ENCODE results near the gene GIGYF1.
A peak's percentile ranks its signal among the peaks of the same experiment; 100 is the strongest.

Gene GIGYF1

GRCh38 chr7:100682991-100683658, 10.9 kb downstream of the GIGYF1 start:
- H3K4me3 Mint-ChIP-seq: no peak overlapping the region
- H3K27ac Mint-ChIP-seq: no peak overlapping the region
- DNase-seq (no peak), ATAC-seq (no peak)
- H3K36me3 Mint-ChIP-seq (ENCODE audit: low read depth): peaks cover 7% of the 10 kb centered on the region
- peaks cover 16% of the 10 kb centered on the region for H3K4me1 Mint-ChIP-seq
- H3K9me3 Mint-ChIP-seq: no peaks in the 10 kb centered on the region
- H3K27me3 Mint-ChIP-seq: no peaks in the 10 kb centered on the region

DNA sequence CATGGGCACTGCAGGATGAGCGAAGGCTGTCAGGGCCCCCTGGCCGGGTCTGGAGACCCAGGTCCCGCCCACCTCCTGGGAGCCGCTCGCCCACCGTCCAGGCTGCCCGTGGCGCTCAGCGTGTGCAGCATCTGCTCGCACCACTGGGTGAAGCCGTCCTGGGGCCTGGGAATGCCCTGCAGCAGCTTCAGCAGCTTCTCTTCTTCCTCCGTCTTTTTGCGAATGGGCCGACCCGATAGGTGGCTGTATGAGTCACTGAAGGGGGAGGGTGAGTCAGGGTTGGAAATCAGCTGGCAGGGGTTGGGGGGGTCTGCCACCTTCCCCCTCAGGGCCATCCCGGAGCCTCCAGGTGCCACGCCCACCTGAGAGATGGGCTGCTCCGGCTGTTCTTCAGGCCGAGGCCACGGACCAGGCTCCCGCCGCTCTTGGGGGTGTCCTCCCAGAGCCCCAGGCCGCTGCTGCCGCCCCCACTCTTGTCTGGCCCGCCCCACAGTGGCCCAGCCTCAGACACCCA, 11.8 kb downstream of the GIGYF1 start:
- H3K9me3 Mint-ChIP-seq: no peaks in the 10 kb centered on the region
- no peak overlapping the region for H3K4me3 Mint-ChIP-seq
- peaks cover 10% of the 10 kb centered on the region for H3K36me3 Mint-ChIP-seq (ENCODE audit: low read depth)
- ATAC-seq: no peak
- H3K4me1 Mint-ChIP-seq: peaks cover 13% of the 10 kb centered on the region
- no peak for DNase-seq
- no peaks in the 10 kb centered on the region for H3K27me3 Mint-ChIP-seq
- no peak overlapping the region for H3K27ac Mint-ChIP-seq

DNA sequence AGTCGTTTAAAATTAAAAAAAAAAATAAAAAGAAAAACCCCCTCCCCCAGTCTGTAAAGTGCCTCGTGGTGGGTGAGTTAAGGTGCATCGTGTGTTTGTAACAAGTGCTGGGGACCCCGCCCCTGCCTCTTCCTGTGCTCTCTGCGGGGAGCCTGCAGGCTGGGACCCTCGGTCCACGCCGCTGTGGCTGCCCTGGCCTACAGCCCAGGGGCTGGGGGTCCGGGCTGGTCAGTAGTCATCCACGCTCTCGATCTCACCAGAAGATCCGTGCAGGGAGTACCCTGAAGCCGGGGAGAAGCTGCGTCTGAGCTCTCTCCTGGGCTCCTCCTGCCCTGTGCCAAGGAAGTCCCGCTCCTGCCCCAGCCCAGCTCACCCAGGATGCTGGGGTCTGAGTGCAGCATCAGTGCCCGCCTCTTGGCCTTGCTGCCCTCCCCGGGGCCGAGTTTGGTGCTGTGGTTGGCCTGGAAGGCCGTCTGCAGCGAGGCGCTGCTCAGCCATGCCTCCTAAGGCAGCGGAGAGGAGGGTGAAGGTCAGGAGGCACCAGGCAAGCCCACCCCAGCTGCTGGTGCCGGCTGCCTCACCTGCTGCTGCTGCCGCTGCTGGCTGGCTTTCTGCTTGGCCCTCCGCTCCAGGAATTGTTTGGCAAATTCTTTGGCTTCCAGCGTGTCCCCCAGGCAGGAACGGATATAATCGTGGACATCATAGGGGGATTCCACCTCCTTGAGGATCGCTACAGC, 12.4 kb downstream of the GIGYF1 start:
- ATAC-seq (no peak), DNase-seq (no peak)
- Mint-ChIP-seq H3K27ac (no peak overlapping the region), H3K9me3 (no peaks in the 10 kb centered on the region), H3K4me3 (no peak overlapping the region), H3K27me3 (no peaks in the 10 kb centered on the region), H3K4me1 (peaks cover 17% of the 10 kb centered on the region), H3K36me3 (ENCODE audit: low read depth) (peaks cover 10% of the 10 kb centered on the region)

- Mint-ChIP-seq H3K4me3 (no peak overlapping the region), H3K27ac (no peak overlapping the region), H3K36me3 (ENCODE audit: low read depth) (peaks cover 13% of the 10 kb centered on the region), H3K9me3 (no peaks in the 10 kb centered on the region), H3K27me3 (no peaks in the 10 kb centered on the region), H3K4me1 (peaks cover 21% of the 10 kb centered on the region)
- DNase-seq: no peak
- ATAC-seq: no peak
Measured at GRCh38 chr7:100680576-100681271, 13.3 kb downstream of the GIGYF1 start.

GRCh38 chr7:100679927-100680575, 14.0 kb downstream of the GIGYF1 start:
- Mint-ChIP-seq H3K27ac (peak overlapping the region; percentile 29), H3K9me3 (no peaks in the 10 kb centered on the region), H3K4me3 (no peak overlapping the region), H3K27me3 (no peaks in the 10 kb centered on the region), H3K4me1 (peaks cover 21% of the 10 kb centered on the region), H3K36me3 (ENCODE audit: low read depth) (peaks cover 10% of the 10 kb centered on the region)
- no peak for DNase-seq
- no peak for ATAC-seq

DNA sequence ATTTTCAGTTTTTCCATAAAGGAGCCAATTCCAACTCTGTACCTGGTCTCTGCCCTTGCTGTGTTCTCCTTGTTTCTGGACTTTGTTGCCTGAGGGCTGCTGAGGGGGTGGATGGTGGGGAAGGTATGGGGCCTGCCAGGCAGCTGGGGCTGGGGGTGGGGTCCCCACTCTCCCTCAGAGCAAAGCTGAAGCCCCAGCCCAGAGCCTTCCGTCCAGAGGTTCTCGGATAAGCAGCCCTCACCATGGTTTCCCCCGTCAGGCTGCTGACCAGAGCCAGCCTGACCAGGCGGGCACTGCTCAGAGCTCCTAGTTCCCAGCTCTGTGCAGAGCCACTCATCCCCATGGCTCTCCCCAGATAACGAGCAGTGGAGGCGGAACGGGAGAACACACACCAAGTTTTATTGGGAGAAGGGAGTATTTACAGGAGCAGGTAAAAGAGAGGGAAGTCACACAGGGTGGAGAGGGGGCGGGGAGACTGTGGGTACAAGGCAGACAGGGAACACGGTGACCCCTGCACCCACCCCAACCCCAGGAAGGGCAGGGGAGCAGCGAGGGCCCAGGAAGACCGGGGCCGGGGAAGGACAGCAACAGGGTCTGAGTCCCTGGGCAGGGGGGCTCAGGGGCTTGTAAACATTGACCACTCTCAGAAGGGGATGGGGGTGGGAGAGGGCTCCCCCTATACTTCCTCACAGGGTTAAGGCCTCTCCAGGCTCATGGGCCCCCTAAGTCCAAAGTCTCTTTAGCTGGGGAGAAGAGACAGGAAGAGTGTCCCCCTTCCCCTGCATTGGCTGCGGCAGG, 14.7 kb downstream of the GIGYF1 start:
- no peaks in the 10 kb centered on the region for H3K9me3 Mint-ChIP-seq
- H3K4me3 Mint-ChIP-seq: no peak overlapping the region
- H3K4me1 Mint-ChIP-seq: peaks cover 21% of the 10 kb centered on the region
- DNase-seq (no peak), ATAC-seq (no peak)
- no peaks in the 10 kb centered on the region for H3K27me3 Mint-ChIP-seq
- peak overlapping the region; percentile 75 for H3K27ac Mint-ChIP-seq
- H3K36me3 Mint-ChIP-seq (ENCODE audit: low read depth): peaks cover 10% of the 10 kb centered on the region

GRCh38 chr7:100678291-100678984, 15.6 kb downstream of the GIGYF1 start:
- H3K27ac Mint-ChIP-seq: no peak overlapping the region
- H3K36me3 Mint-ChIP-seq (ENCODE audit: low read depth): peaks cover 10% of the 10 kb centered on the region
- ATAC-seq (no peak), DNase-seq (no peak)
- H3K4me1 Mint-ChIP-seq: peaks cover 21% of the 10 kb centered on the region
- no peaks in the 10 kb centered on the region for H3K27me3 Mint-ChIP-seq
- H3K4me3 Mint-ChIP-seq: no peak overlapping the region
- no peaks in the 10 kb centered on the region for H3K9me3 Mint-ChIP-seq

GRCh38 chr7:100677308-100678267, 16.5 kb downstream of the GIGYF1 start:
- peak overlapping the region; percentile 8 for H3K4me3 Mint-ChIP-seq
- DNase-seq (no peak), ATAC-seq (no peak)
- peaks cover 29% of the 10 kb centered on the region for H3K4me1 Mint-ChIP-seq
- no peaks in the 10 kb centered on the region for H3K9me3 Mint-ChIP-seq
- H3K36me3 Mint-ChIP-seq (ENCODE audit: low read depth): peaks cover 10% of the 10 kb centered on the region
- H3K27ac Mint-ChIP-seq: no peak overlapping the region
- no peaks in the 10 kb centered on the region for H3K27me3 Mint-ChIP-seq

DNA sequence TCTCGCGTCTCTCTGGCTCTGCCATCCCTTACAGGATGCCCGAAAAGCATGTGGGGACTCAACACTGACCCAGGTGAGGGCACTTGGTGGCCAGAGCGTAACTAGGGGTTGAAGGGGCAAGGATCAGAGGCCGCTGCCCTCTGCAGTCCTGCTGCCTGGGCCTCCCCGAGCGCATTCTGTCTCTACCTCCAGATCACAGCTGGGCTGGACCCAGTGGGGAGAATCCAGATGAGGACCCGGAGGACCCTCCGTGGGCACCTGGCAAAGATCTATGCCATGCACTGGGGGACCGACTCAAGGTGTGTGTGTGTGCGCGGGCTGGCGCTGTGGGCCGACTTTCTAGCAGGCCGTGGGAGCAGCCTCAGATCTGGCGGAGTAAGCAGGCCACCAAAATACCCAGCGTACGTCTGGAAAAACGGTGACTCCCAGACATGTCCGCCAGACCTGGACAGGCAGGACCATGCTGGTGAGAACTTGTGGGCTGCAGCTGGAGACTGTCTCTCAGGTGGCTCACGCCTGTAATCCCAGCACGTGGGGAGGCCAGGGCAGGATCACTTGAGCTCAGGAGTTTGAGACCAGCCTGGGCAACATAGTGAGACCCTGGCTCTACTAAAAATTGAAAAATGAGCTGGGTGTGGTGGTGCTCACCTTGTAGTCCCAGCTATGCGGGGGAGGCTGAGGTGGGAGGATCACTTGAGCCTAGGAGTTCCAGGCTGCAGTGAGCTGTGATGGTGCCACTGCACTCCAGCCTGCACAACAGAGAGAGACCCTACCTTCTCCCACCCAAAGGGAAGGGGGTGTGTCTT, 17.3 kb downstream of the GIGYF1 start:
- ATAC-seq: no peak
- Mint-ChIP-seq H3K27ac (peak overlapping the region; percentile 72), H3K4me1 (peaks cover 26% of the 10 kb centered on the region), H3K27me3 (no peaks in the 10 kb centered on the region), H3K36me3 (ENCODE audit: low read depth) (peaks cover 10% of the 10 kb centered on the region), H3K4me3 (peak overlapping the region; percentile 83), H3K9me3 (no peaks in the 10 kb centered on the region)
- no peak for DNase-seq

- Mint-ChIP-seq H3K27me3 (no peaks in the 10 kb centered on the region), H3K4me1 (peaks cover 26% of the 10 kb centered on the region), H3K4me3 (peak overlapping the region; percentile 83), H3K27ac (peak overlapping the region; percentile 72), H3K9me3 (no peaks in the 10 kb centered on the region), H3K36me3 (ENCODE audit: low read depth) (peaks cover 10% of the 10 kb centered on the region)
- ATAC-seq (peak; percentile 55), DNase-seq (peak; percentile 83)
Measured at GRCh38 chr7:100675581-100676350, 18.3 kb downstream of the GIGYF1 start.

GRCh38 chr7:100675105-100675451, 19.0 kb downstream of the GIGYF1 start:
- Mint-ChIP-seq H3K9me3 (no peaks in the 10 kb centered on the region), H3K27me3 (no peaks in the 10 kb centered on the region), H3K27ac (no peak overlapping the region), H3K4me3 (peak overlapping the region; percentile 88), H3K4me1 (peaks cover 23% of the 10 kb centered on the region), H3K36me3 (ENCODE audit: low read depth) (peaks cover 10% of the 10 kb centered on the region)
- DNase-seq: no peak
- ATAC-seq: no peak

All from activated naive CD8-positive, alpha-beta T cell treated with anti-CD3 and anti-CD28 coated beads, Interleukin-2, amount 50 U/mL, for 24 hours (primary cell).